ENCODE data around the gene TRAF1. TPM values are rescaled to one million over a fixed set of nuclear protein-coding genes. Genes with fewer than 3 reads are reported as not detected.

Gene TRAF1
- total RNA-seq, 4 donors from 2014 or later = 3.0 to 9.0 (median 6.1) TPM

- no peak for DNase-seq (ENCODE audit: low spot score)
- ATAC-seq (ENCODE audit: low FRiP score) = no peak
- TF ChIP-seq CTCF (IDR thresholded peaks at IDR 0.05) = no peak
Measured at GRCh38 chr9:120891245-120891883, 35.2 kb downstream of the TRAF1 start.

- ATAC-seq (ENCODE audit: low FRiP score) = no peak
- DNase-seq (ENCODE audit: low spot score) = no peak
- no peak for TF ChIP-seq CTCF (IDR thresholded peaks at IDR 0.05)
Measured at GRCh38 chr9:120890320-120891244, 36.0 kb downstream of the TRAF1 start.

- no peak for TF ChIP-seq CTCF (IDR thresholded peaks at IDR 0.05)
- no peak for ATAC-seq (ENCODE audit: low FRiP score)
- DNase-seq (ENCODE audit: low spot score) = no peak
Measured at GRCh38 chr9:120889606-120890271, 36.9 kb downstream of the TRAF1 start.

GRCh38 chr9:120888626-120889025 is 38.0 kb downstream of the TRAF1 start:
- no peak for ATAC-seq (ENCODE audit: low FRiP score)
- DNase-seq (ENCODE audit: low spot score) = no peak
- no peak for TF ChIP-seq CTCF (IDR thresholded peaks at IDR 0.05)

- TF ChIP-seq CTCF (IDR thresholded peaks at IDR 0.05) = no peak
- no peak for ATAC-seq (ENCODE audit: low FRiP score)
- no peak for DNase-seq (ENCODE audit: low spot score)
Measured at GRCh38 chr9:120886490-120886967, 40.1 kb downstream of the TRAF1 start.

- no peak for TF ChIP-seq CTCF (IDR thresholded peaks at IDR 0.05)
- DNase-seq (ENCODE audit: low spot score) (no peak), ATAC-seq (ENCODE audit: low FRiP score) (no peak)
Measured at GRCh38 chr9:120885958-120886357, 40.6 kb downstream of the TRAF1 start.
